GM12874 (cell line): ENCODE data around the gene ZNF106.

ENCODE experiments used
- TF ChIP-seq, protein P1 (sequence below): IDR thresholded peaks from 2 replicates; pipeline ENCODE4 v1.5.1; 2011; ENCODE audit warnings: low read depth, mild to moderate bottlenecking, control low read depth, low read length, moderate library complexity; ENCODE audit not compliant: insufficient read depth

The ZNF106 gene

DNA sequence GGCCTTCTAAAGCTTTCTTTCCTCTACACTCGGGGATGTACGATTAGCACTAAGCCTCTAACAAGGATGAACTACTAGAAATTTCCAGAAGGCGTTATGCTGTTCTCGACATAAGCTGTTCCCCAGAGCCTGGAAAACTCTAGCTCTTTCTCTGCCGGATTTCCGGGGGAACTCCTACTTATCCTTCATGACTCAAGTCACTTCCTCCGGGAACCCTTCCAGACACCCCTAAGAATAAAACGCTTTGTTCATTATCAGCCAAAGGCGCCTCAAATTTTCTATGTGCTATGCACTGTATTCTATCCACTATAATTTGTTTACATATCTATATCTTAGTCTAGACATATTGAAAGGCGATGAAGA lies 4.0 kb upstream of the ZNF106 start:
- TF ChIP-seq, protein P1, sequence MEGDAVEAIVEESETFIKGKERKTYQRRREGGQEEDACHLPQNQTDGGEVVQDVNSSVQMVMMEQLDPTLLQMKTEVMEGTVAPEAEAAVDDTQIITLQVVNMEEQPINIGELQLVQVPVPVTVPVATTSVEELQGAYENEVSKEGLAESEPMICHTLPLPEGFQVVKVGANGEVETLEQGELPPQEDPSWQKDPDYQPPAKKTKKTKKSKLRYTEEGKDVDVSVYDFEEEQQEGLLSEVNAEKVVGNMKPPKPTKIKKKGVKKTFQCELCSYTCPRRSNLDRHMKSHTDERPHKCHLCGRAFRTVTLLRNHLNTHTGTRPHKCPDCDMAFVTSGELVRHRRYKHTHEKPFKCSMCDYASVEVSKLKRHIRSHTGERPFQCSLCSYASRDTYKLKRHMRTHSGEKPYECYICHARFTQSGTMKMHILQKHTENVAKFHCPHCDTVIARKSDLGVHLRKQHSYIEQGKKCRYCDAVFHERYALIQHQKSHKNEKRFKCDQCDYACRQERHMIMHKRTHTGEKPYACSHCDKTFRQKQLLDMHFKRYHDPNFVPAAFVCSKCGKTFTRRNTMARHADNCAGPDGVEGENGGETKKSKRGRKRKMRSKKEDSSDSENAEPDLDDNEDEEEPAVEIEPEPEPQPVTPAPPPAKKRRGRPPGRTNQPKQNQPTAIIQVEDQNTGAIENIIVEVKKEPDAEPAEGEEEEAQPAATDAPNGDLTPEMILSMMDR, result no peak

DNA sequence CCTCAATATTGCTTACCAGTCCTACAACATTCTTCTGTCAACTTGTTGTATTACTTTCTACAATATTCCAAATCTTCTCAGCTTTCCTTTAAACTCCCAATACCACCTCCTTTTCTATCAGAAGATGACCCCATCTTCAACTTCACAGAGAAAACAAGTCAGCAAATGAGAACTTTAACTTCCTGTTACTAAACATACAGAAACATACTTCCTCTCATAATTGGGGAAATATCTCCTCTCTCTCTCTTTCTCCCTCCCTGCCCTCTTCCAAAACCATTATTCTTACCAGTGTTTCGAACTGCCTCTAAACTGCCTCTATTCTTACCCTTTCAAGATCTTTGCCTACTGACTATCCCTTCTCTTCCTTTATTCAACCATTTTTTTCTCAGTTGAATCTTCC lies 2.7 kb upstream of the ZNF106 start:
- TF ChIP-seq, protein P1, result no peak

DNA sequence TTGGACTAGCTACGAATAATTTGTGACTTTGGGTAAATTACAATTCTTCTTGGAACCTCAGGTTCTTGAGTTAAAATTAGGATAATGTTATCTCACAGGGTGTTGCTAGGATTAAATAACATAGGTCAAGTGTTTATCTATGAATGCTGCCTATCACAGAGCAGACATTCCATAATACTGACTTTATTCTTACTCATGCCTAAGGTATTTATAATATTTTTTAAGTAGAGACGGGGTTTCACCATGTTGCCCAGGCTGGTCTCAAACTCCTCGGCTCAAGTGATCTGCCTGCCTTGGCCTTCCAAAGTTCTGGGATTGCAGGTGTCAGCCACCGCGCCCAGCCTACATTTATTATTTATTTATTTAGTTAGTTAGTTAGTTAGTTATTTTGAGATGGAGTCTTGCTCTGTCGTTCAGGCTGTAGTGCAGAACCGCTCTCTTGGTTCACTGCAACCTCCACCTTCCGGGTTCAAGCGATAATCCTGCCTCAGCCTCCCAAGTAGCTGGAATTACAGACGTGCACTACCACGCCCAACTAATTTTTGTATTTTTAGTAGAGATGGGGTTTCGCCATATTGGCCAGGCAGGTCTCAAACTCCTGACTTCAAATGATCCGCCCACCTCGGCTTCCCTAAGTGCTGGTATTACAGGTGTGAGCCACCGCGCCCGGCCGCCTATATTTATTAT lies 741 bp upstream of the ZNF106 start:
- TF ChIP-seq, protein P1, result no peak

DNA sequence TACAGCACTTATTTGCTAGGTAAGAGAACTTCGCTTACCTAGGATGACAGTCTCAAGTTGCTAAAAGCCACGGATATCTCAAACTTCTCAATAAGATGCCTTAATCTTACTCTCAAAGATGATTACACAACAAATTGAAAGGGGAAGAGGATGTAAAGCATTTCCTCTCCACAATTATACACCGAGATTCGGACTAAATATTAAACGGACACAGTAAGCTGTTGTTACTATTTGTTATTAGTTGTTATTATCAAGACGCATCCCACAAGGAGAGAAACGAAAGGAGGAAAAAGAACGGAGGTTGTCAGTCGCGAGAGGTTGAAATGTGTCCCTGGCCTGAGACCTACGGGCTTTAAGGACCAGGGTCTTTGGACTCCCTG lies 660 bp downstream of the ZNF106 start:
- TF ChIP-seq, protein P1, result no peak

DNA sequence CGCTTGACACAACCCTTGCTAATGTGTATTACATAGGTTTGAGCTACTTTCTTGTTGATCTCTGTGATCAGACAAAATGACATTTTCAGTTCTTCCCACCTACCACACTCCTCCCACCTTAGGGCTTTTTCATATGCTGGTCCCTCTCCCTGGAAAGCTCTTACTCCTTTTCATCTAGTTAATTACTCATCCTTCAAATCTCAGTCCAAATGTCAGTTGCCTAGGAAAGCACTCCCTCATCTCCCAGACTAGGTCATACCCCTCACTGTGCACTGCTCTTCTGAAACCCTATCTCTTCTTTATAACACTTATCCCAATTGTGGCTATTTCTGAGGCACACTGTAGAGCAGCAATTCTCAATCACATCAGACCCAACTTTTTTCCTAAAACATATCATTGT lies 7.3 kb downstream of the ZNF106 start:
- TF ChIP-seq, protein P1, result no peak

DNA sequence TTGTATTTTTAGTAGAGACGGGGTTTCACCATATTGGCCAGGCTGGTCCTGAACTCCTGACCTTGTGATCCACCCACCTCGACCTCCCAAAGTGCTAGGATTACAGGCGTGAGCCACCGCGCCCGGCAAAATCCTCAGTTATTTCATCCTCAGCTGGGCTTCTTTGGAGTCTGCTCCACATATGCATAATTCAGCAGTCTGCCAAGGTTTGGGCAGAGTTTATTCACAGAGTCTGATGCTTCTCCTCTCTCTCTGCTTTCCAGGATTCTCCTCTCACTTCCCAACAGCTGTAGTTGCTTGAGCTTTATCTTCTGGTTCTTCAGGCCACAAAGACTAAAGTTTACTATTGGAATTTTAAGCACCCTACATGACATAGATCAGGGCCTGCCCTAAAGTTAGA lies 8.2 kb downstream of the ZNF106 start:
- TF ChIP-seq, protein P1, result no peak

DNA sequence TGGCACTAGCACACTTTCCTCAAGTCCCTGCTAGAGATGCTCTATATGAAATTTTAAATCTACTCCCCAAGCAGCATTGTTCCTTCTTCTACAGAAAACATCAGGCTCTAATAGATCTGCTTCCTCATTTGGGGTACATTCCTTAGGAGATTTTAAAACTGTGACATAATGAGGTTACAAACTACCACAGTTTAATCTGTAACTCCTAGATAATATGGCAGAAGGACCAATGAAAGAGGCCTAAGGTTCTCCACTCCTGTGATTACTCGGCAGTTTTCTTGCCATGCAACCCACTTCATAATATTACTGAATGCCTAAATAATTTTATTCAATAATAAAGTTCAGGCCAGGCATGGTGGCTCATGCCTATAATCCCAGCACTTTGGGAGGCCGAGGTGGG lies 16.1 kb downstream of the ZNF106 start:
- TF ChIP-seq, protein P1, result no peak
